ENCODE data around the gene UBE2K.
"Not testable (repeated sequence)": the region's sequence is repeated elsewhere in the genome, so short reads cannot be mapped to it uniquely, and the experiment has no call there.

The UBE2K gene

DNA sequence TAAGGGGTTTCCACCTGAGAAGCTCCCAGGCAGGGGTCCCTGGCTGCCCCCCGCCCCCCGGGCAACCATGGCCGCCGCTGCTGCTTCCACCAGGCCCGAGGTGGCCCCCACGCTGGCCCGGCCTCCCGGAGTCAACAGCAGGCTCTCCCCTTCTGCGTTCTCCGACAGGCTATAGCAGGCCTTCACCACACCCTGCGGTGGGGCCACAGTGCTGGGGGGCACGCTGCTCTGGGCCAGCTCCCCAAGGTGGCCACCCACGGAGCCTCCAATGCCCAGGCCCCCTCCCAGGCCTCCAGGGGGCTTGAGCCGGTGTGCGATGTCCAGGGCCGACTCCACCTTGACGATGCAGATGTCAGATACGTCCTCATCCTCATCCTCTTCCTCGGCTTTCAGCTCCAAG is 72.5 kb downstream of the UBE2K start:
- Histone ChIP-seq H4K20me1 (ENCODE audit: low read depth, low read length) (no peaks in the 10 kb centered on the region), H3K79me2 (ENCODE audit: insufficient read depth, low read length) (no peaks in the 10 kb centered on the region), H2AFZ (ENCODE audit: low read depth, low read length, severe bottlenecking) (no peak overlapping the region), H3K36me3 (ENCODE audit: low read length) (no peaks in the 10 kb centered on the region; the same call in 1 of the 2 replicates), H3K27ac (ENCODE audit: low read depth, low read length) (no peak overlapping the region), H3K4me3 (ENCODE audit: insufficient read depth, low read length, poor library complexity, severe bottlenecking) (no peak overlapping the region), H3K27me3 (ENCODE audit: low read length) (no peaks in the 10 kb centered on the region), H3K9me3 (ENCODE audit: insufficient read depth, low read length) (no peaks in the 10 kb centered on the region), H3K9ac (ENCODE audit: low read length) (no peak overlapping the region), H3K9me2 (replicated peaks; ENCODE audit: insufficient read depth, low read length) (no peaks in the 10 kb centered on the region), H3K4me2 (ENCODE audit: low read depth, low read length, poor library complexity, severe bottlenecking) (no peak overlapping the region), H3F3A (ENCODE audit: insufficient read depth) (no peaks in the 10 kb centered on the region)
- no peak for TF ChIP-seq EZH2phosphoT487 (conservative IDR thresholded peaks at IDR 0.05; ENCODE audit: low read length)
- TF ChIP-seq, protein P1, sequence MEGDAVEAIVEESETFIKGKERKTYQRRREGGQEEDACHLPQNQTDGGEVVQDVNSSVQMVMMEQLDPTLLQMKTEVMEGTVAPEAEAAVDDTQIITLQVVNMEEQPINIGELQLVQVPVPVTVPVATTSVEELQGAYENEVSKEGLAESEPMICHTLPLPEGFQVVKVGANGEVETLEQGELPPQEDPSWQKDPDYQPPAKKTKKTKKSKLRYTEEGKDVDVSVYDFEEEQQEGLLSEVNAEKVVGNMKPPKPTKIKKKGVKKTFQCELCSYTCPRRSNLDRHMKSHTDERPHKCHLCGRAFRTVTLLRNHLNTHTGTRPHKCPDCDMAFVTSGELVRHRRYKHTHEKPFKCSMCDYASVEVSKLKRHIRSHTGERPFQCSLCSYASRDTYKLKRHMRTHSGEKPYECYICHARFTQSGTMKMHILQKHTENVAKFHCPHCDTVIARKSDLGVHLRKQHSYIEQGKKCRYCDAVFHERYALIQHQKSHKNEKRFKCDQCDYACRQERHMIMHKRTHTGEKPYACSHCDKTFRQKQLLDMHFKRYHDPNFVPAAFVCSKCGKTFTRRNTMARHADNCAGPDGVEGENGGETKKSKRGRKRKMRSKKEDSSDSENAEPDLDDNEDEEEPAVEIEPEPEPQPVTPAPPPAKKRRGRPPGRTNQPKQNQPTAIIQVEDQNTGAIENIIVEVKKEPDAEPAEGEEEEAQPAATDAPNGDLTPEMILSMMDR (IDR thresholded peaks at IDR 0.05; ENCODE audit: insufficient read depth, low read length, poor library complexity, severe bottlenecking) = no peak

DNA sequence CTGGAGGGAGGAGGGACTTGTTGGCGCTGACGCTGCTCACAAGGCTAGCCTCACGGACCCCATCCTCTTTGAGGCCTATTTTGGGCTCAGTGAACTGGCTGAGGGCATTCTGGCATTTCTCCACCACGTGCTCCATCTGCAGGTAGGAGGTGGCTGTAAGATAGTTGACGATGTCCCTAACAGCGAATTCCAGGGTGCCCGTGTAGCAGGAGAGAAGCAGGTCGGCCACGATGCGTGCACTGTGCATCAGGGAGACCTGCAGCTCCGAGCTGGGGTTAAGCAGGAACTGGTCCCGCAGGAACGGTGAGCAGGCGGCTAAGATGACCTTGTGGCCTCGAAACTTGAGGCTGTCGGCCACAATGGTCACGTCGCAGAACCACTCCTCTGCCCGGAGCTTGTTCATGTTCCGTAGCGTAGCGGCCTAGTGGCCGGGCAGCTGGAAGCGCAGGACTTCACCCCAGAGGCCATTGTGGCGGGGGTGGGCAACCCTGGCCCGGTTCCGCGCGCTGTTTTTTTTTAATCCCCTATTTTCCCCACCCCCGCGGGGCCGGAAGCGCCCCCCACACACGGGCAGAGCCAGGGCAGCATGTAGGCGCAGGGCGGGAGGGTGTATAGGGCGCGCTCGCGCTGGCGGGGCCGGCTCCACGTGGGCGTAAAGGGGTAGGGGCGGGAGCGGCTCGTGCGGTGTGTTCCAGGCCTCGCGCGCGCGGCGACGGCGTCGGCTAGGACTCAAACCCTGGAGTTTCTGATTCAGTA is 73.2 kb downstream of the UBE2K start:
- Histone ChIP-seq H3K9me3 (ENCODE audit: insufficient read depth, low read length) (no peaks in the 10 kb centered on the region), H3K27me3 (ENCODE audit: low read length) (no peaks in the 10 kb centered on the region)

DNA sequence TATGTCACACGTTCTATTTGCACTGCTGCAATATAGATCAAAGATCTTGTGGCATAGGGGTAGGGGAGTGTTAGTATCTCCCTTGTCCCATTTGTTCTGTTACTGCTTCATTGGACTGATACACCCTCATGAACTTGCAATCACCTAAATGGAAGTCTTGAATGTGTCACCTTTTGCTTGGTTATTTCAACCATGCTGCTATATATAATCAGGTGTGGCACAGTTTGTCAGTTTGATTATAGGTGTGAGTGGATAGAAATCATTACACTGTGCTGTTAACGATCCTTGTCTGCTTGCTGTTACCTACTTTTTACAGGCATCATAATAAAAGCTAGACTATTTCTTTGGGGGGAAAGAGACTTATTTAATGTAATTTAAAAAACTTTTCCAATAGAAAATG is 84.1 kb downstream of the UBE2K start:
- H3K27me3 ChIP-seq (ENCODE audit: low read length); H3K79me2 ChIP-seq (ENCODE audit: insufficient read depth, low read length); H2AFZ ChIP-seq (ENCODE audit: low read depth, low read length, severe bottlenecking); H3K4me3 ChIP-seq (ENCODE audit: insufficient read depth, low read length, poor library complexity, severe bottlenecking); H3K27ac ChIP-seq (ENCODE audit: low read depth, low read length); H3K9me2 ChIP-seq (replicated peaks; ENCODE audit: insufficient read depth, low read length); H3K4me2 ChIP-seq (ENCODE audit: low read depth, low read length, poor library complexity, severe bottlenecking); H3K9ac ChIP-seq (ENCODE audit: low read length); H3K9me3 ChIP-seq (ENCODE audit: insufficient read depth, low read length); H4K20me1 ChIP-seq (ENCODE audit: low read depth, low read length): not testable (repeated sequence)
- Histone ChIP-seq H3K36me3 (ENCODE audit: low read length) (peaks cover 23% of the 10 kb centered on the region), H3F3A (ENCODE audit: insufficient read depth) (peaks cover 15% of the 10 kb centered on the region; the same call in 1 of the 2 replicates)

More for the DNA sequence above, 73.2 kb downstream of the UBE2K start:
- TF ChIP-seq, protein P1 (IDR thresholded peaks at IDR 0.05; ENCODE audit: insufficient read depth, low read length, poor library complexity, severe bottlenecking) = no peak
- TF ChIP-seq EZH2phosphoT487 (conservative IDR thresholded peaks at IDR 0.05; ENCODE audit: low read length) = no peak
- no peak overlapping the region for H2AFZ ChIP-seq (ENCODE audit: low read depth, low read length, severe bottlenecking)
- no peak overlapping the region for H3K4me2 ChIP-seq (ENCODE audit: low read depth, low read length, poor library complexity, severe bottlenecking)
- no peak overlapping the region for H3K27ac ChIP-seq (ENCODE audit: low read depth, low read length)
- no peak overlapping the region for H3K4me3 ChIP-seq (ENCODE audit: insufficient read depth, low read length, poor library complexity, severe bottlenecking)
- H3F3A ChIP-seq (ENCODE audit: insufficient read depth) = no peaks in the 10 kb centered on the region
- no peaks in the 10 kb centered on the region for H3K9me2 ChIP-seq (replicated peaks; ENCODE audit: insufficient read depth, low read length)
- no peaks in the 10 kb centered on the region for H4K20me1 ChIP-seq (ENCODE audit: low read depth, low read length)
- no peak overlapping the region for H3K9ac ChIP-seq (ENCODE audit: low read length)
- H3K79me2 ChIP-seq (ENCODE audit: insufficient read depth, low read length) = no peaks in the 10 kb centered on the region
- H3K36me3 ChIP-seq (ENCODE audit: low read length) = no peaks in the 10 kb centered on the region; the same call in 1 of the 2 replicates

DNA sequence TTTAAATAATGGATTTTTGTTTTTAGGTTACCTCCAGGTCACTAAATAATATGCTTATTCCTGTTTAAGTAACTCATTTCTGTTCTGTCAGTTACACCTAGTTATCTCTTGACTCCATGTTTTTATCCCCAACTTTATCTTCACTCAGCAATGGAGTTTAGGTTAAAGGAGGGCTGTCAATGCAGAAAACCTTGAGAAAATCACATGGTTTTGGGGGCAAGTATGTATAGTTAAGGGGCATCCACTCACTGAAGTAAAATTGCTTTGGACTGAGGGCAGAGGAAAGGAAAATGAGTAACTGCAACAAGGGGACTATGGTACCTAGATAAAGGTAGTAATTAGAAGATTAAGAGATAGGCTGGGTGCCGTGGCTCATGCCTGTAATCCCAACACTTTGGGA is 87.1 kb downstream of the UBE2K start:
- TF ChIP-seq EZH2phosphoT487 (conservative IDR thresholded peaks at IDR 0.05; ENCODE audit: low read length) = no peak
- TF ChIP-seq, protein P1 (IDR thresholded peaks at IDR 0.05; ENCODE audit: insufficient read depth, low read length, poor library complexity, severe bottlenecking) = no peak
- H3K27ac ChIP-seq (ENCODE audit: low read depth, low read length) = no peak overlapping the region
- H3F3A ChIP-seq (ENCODE audit: insufficient read depth) = peaks cover 6% of the 10 kb centered on the region; the same call in 1 of the 2 replicates
- no peak overlapping the region for H3K4me2 ChIP-seq (ENCODE audit: low read depth, low read length, poor library complexity, severe bottlenecking)
- H3K27me3 ChIP-seq (ENCODE audit: low read length) = no peaks in the 10 kb centered on the region
- no peak overlapping the region for H3K4me3 ChIP-seq (ENCODE audit: insufficient read depth, low read length, poor library complexity, severe bottlenecking)
- H3K36me3 ChIP-seq (ENCODE audit: low read length) = peaks cover 3% of the 10 kb centered on the region; the same call in 1 of the 2 replicates
- 0 out of 2 replicates have a peak, but pooled peaks cover under 1% of the 10 kb centered on the region for H4K20me1 ChIP-seq (ENCODE audit: low read depth, low read length)
- H3K9ac ChIP-seq (ENCODE audit: low read length) = no peak overlapping the region
- H3K79me2 ChIP-seq (ENCODE audit: insufficient read depth, low read length) = no peaks in the 10 kb centered on the region
- no peak overlapping the region for H2AFZ ChIP-seq (ENCODE audit: low read depth, low read length, severe bottlenecking)
- no peaks in the 10 kb centered on the region for H3K9me2 ChIP-seq (replicated peaks; ENCODE audit: insufficient read depth, low read length)
- H3K9me3 ChIP-seq (ENCODE audit: insufficient read depth, low read length) = no peaks in the 10 kb centered on the region

All from SU-DHL-6 (cell line).